ENCODE data around the gene ERC2.

DNA sequence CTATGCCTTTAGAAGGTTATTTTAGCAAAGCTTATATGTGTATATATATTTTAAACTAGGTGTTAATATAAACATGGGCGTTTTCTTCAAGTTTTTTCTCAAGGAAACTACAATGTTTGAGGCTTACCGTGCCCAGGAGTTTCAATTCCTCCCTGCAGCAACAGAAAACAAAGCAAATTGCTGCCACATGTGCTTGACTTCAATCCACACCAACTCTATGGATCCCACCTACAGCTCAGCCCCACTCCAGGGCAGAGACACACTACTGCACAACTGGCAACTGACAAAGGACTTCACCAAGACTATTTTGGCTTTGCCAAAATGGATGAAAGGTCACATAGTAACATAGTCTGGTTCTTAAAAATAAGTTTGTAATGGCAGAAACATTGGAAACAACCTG, 346.6 kb downstream of the ERC2 start:
- TF ChIP-seq, protein P1, sequence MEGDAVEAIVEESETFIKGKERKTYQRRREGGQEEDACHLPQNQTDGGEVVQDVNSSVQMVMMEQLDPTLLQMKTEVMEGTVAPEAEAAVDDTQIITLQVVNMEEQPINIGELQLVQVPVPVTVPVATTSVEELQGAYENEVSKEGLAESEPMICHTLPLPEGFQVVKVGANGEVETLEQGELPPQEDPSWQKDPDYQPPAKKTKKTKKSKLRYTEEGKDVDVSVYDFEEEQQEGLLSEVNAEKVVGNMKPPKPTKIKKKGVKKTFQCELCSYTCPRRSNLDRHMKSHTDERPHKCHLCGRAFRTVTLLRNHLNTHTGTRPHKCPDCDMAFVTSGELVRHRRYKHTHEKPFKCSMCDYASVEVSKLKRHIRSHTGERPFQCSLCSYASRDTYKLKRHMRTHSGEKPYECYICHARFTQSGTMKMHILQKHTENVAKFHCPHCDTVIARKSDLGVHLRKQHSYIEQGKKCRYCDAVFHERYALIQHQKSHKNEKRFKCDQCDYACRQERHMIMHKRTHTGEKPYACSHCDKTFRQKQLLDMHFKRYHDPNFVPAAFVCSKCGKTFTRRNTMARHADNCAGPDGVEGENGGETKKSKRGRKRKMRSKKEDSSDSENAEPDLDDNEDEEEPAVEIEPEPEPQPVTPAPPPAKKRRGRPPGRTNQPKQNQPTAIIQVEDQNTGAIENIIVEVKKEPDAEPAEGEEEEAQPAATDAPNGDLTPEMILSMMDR (IDR thresholded peaks at IDR 0.05) = no peak
- no peak for TF ChIP-seq POLR2A (IDR thresholded peaks at IDR 0.05)
